ENCODE data around the gene ATM. TPM values are rescaled to one million over a fixed set of nuclear protein-coding genes. Genes with fewer than 3 reads are reported as not detected.

The ATM gene
- total RNA-seq, 1 experiment from 2014 or later, result 529 TPM

GRCh38 chr11:108302121-108302785 lies 79.4 kb downstream of the ATM start:
- H3K27me3 ChIP-seq (ENCODE audit: low read length), result no peaks in the 10 kb centered on the region
- no peak overlapping the region for H3K9ac ChIP-seq (ENCODE audit: low read length)
- peaks cover 22% of the 10 kb centered on the region; the same call in 1 of the 2 replicates for H3K79me2 ChIP-seq (ENCODE audit: low read length)
- DNase-seq, result no peak
- no peak overlapping the region for H3K27ac ChIP-seq (ENCODE audit: low read length)
- no peaks in the 10 kb centered on the region for H3K9me3 ChIP-seq (ENCODE audit: low read length)
- no peak overlapping the region for H2AFZ ChIP-seq (ENCODE audit: low read length)
- no peak overlapping the region for H3K4me2 ChIP-seq (ENCODE audit: low read depth, low read length, poor library complexity, severe bottlenecking)
- H3K4me3 ChIP-seq (ENCODE audit: low read length), result no peak overlapping the region
- peaks cover 93% of the 10 kb centered on the region for H3K36me3 ChIP-seq (ENCODE audit: insufficient read depth, low read length)
- no peaks in the 10 kb centered on the region for H3K4me1 ChIP-seq (ENCODE audit: low read length)
- H3K9me2 ChIP-seq (replicated peaks; ENCODE audit: insufficient read depth, low read length), result no peaks in the 10 kb centered on the region
- no peaks in the 10 kb centered on the region for H4K20me1 ChIP-seq (ENCODE audit: insufficient read depth, low read depth, low read length)

- Histone ChIP-seq H3K9ac (ENCODE audit: low read length) (no peak overlapping the region), H3K36me3 (ENCODE audit: insufficient read depth, low read length) (peaks cover 94% of the 10 kb centered on the region), H3K4me1 (ENCODE audit: low read length) (no peaks in the 10 kb centered on the region), H3K9me3 (ENCODE audit: low read length) (no peaks in the 10 kb centered on the region), H4K20me1 (ENCODE audit: insufficient read depth, low read depth, low read length) (no peaks in the 10 kb centered on the region), H3K27ac (ENCODE audit: low read length) (no peak overlapping the region), H3K4me3 (ENCODE audit: low read length) (no peak overlapping the region), H3K4me2 (ENCODE audit: low read depth, low read length, poor library complexity, severe bottlenecking) (no peak overlapping the region), H2AFZ (ENCODE audit: low read length) (no peak overlapping the region), H3K79me2 (ENCODE audit: low read length) (peaks cover 26% of the 10 kb centered on the region), H3K27me3 (ENCODE audit: low read length) (no peaks in the 10 kb centered on the region), H3K9me2 (replicated peaks; ENCODE audit: insufficient read depth, low read length) (no peaks in the 10 kb centered on the region)
- no peak for DNase-seq
Observed at GRCh38 chr11:108307751-108308150, 84.9 kb downstream of the ATM start.

- Histone ChIP-seq H3K9me2 (replicated peaks; ENCODE audit: insufficient read depth, low read length) (no peaks in the 10 kb centered on the region), H3K27me3 (ENCODE audit: low read length) (no peaks in the 10 kb centered on the region), H3K4me3 (ENCODE audit: low read length) (no peak overlapping the region), H3K4me2 (ENCODE audit: low read depth, low read length, poor library complexity, severe bottlenecking) (no peak overlapping the region), H3K4me1 (ENCODE audit: low read length) (no peaks in the 10 kb centered on the region), H3K79me2 (ENCODE audit: low read length) (peaks cover 31% of the 10 kb centered on the region), H3K9me3 (ENCODE audit: low read length) (no peaks in the 10 kb centered on the region), H2AFZ (ENCODE audit: low read length) (no peak overlapping the region), H3K36me3 (ENCODE audit: insufficient read depth, low read length) (peaks cover 81% of the 10 kb centered on the region), H4K20me1 (ENCODE audit: insufficient read depth, low read depth, low read length) (no peaks in the 10 kb centered on the region), H3K27ac (ENCODE audit: low read length) (no peak overlapping the region), H3K9ac (ENCODE audit: low read length) (no peak overlapping the region)
- no peak for DNase-seq
Observed at GRCh38 chr11:108313444-108313843, 90.6 kb downstream of the ATM start.

GRCh38 chr11:108316061-108316460 lies 93.2 kb downstream of the ATM start:
- no peaks in the 10 kb centered on the region for H3K9me3 ChIP-seq (ENCODE audit: low read length)
- H3K4me2 ChIP-seq (ENCODE audit: low read depth, low read length, poor library complexity, severe bottlenecking), result no peak overlapping the region
- H3K79me2 ChIP-seq (ENCODE audit: low read length), result peaks cover 31% of the 10 kb centered on the region
- no peak overlapping the region for H3K4me3 ChIP-seq (ENCODE audit: low read length)
- peaks cover 79% of the 10 kb centered on the region for H3K36me3 ChIP-seq (ENCODE audit: insufficient read depth, low read length)
- H4K20me1 ChIP-seq (ENCODE audit: insufficient read depth, low read depth, low read length), result no peaks in the 10 kb centered on the region
- H3K27ac ChIP-seq (ENCODE audit: low read length), result no peak overlapping the region
- H3K27me3 ChIP-seq (ENCODE audit: low read length), result no peaks in the 10 kb centered on the region
- H3K4me1 ChIP-seq (ENCODE audit: low read length), result no peaks in the 10 kb centered on the region
- no peak overlapping the region for H2AFZ ChIP-seq (ENCODE audit: low read length)
- no peaks in the 10 kb centered on the region for H3K9me2 ChIP-seq (replicated peaks; ENCODE audit: insufficient read depth, low read length)
- DNase-seq, result no peak
- no peak overlapping the region for H3K9ac ChIP-seq (ENCODE audit: low read length)

GRCh38 chr11:108319541-108320145 lies 96.8 kb downstream of the ATM start:
- DNase-seq, result no peak
- peaks cover 31% of the 10 kb centered on the region for H3K79me2 ChIP-seq (ENCODE audit: low read length)
- H3K9me3 ChIP-seq (ENCODE audit: low read length), result no peaks in the 10 kb centered on the region
- H3K9me2 ChIP-seq (replicated peaks; ENCODE audit: insufficient read depth, low read length), result no peaks in the 10 kb centered on the region
- H2AFZ ChIP-seq (ENCODE audit: low read length), result no peak overlapping the region
- no peak overlapping the region for H3K9ac ChIP-seq (ENCODE audit: low read length)
- no peaks in the 10 kb centered on the region for H3K27me3 ChIP-seq (ENCODE audit: low read length)
- H3K4me3 ChIP-seq (ENCODE audit: low read length), result no peak overlapping the region
- H4K20me1 ChIP-seq (ENCODE audit: insufficient read depth, low read depth, low read length), result no peaks in the 10 kb centered on the region
- H3K4me2 ChIP-seq (ENCODE audit: low read depth, low read length, poor library complexity, severe bottlenecking), result no peak overlapping the region
- peaks cover 77% of the 10 kb centered on the region for H3K36me3 ChIP-seq (ENCODE audit: insufficient read depth, low read length)
- H3K27ac ChIP-seq (ENCODE audit: low read length), result no peak overlapping the region
- no peaks in the 10 kb centered on the region; the same call in 1 of the 2 replicates for H3K4me1 ChIP-seq (ENCODE audit: low read length)

- no peak for DNase-seq
- H3K27me3 ChIP-seq (ENCODE audit: low read length), result no peaks in the 10 kb centered on the region
- no peak overlapping the region for H3K9ac ChIP-seq (ENCODE audit: low read length)
- H3K79me2 ChIP-seq (ENCODE audit: low read length), result peaks cover 24% of the 10 kb centered on the region
- H2AFZ ChIP-seq (ENCODE audit: low read length), result no peak overlapping the region
- no peaks in the 10 kb centered on the region for H3K9me2 ChIP-seq (replicated peaks; ENCODE audit: insufficient read depth, low read length)
- H4K20me1 ChIP-seq (ENCODE audit: insufficient read depth, low read depth, low read length), result no peaks in the 10 kb centered on the region
- H3K9me3 ChIP-seq (ENCODE audit: low read length), result no peaks in the 10 kb centered on the region
- peaks cover 82% of the 10 kb centered on the region for H3K36me3 ChIP-seq (ENCODE audit: insufficient read depth, low read length)
- no peak overlapping the region for H3K27ac ChIP-seq (ENCODE audit: low read length)
- no peak overlapping the region for H3K4me2 ChIP-seq (ENCODE audit: low read depth, low read length, poor library complexity, severe bottlenecking)
- H3K4me1 ChIP-seq (ENCODE audit: low read length), result no peaks in the 10 kb centered on the region; the same call in 1 of the 2 replicates
- H3K4me3 ChIP-seq (ENCODE audit: low read length), result no peak overlapping the region
Observed at GRCh38 chr11:108322666-108323065, 99.8 kb downstream of the ATM start.

- Histone ChIP-seq H3K9me3 (ENCODE audit: low read length) (no peaks in the 10 kb centered on the region), H3K36me3 (ENCODE audit: insufficient read depth, low read length) (peaks cover 91% of the 10 kb centered on the region), H3K27ac (ENCODE audit: low read length) (no peak overlapping the region), H3K4me1 (ENCODE audit: low read length) (no peaks in the 10 kb centered on the region; the same call in 1 of the 2 replicates), H3K4me3 (ENCODE audit: low read length) (no peak overlapping the region), H3K9me2 (replicated peaks; ENCODE audit: insufficient read depth, low read length) (no peaks in the 10 kb centered on the region), H3K79me2 (ENCODE audit: low read length) (peaks cover 20% of the 10 kb centered on the region), H2AFZ (ENCODE audit: low read length) (no peak overlapping the region), H4K20me1 (ENCODE audit: insufficient read depth, low read depth, low read length) (no peaks in the 10 kb centered on the region), H3K9ac (ENCODE audit: low read length) (no peak overlapping the region), H3K27me3 (ENCODE audit: low read length) (no peaks in the 10 kb centered on the region), H3K4me2 (ENCODE audit: low read depth, low read length, poor library complexity, severe bottlenecking) (no peak overlapping the region)
- DNase-seq, result no peak
Observed at GRCh38 chr11:108324587-108324986, 101.7 kb downstream of the ATM start.

- no peaks in the 10 kb centered on the region for H3K9me3 ChIP-seq (ENCODE audit: low read length)
- no peak overlapping the region for H3K27ac ChIP-seq (ENCODE audit: low read length)
- H3K4me1 ChIP-seq (ENCODE audit: low read length), result no peaks in the 10 kb centered on the region
- peaks cover 88% of the 10 kb centered on the region for H3K36me3 ChIP-seq (ENCODE audit: insufficient read depth, low read length)
- H3K79me2 ChIP-seq (ENCODE audit: low read length), result 0 out of 2 replicates have a peak, but pooled peaks cover 3% of the 10 kb centered on the region
- no peak overlapping the region for H3K4me3 ChIP-seq (ENCODE audit: low read length)
- no peaks in the 10 kb centered on the region for H3K9me2 ChIP-seq (replicated peaks; ENCODE audit: insufficient read depth, low read length)
- no peak overlapping the region for H3K9ac ChIP-seq (ENCODE audit: low read length)
- no peak for DNase-seq
- no peak overlapping the region for H3K4me2 ChIP-seq (ENCODE audit: low read depth, low read length, poor library complexity, severe bottlenecking)
- no peak overlapping the region for H2AFZ ChIP-seq (ENCODE audit: low read length)
- H3K27me3 ChIP-seq (ENCODE audit: low read length), result no peaks in the 10 kb centered on the region
- H4K20me1 ChIP-seq (ENCODE audit: insufficient read depth, low read depth, low read length), result no peaks in the 10 kb centered on the region
Observed at GRCh38 chr11:108333403-108333899, 110.6 kb downstream of the ATM start.

Data from Karpas-422 (cell line).